H9 (cell line): ENCODE measurements around the gene SS18L1. TPM values are rescaled to one million over a fixed set of nuclear protein-coding genes. Genes with fewer than 3 reads are reported as not detected.

Experiments used
- DNase-seq: peaks from one replicate; pipeline ENCODE4 v3.0.0-alpha.2; 2017
- H2AFZ ChIP-seq: one replicate; pipeline ENCODE4 v1.6.1; 2013; ENCODE audit warnings: mild to moderate bottlenecking, low read length, control low read depth, moderate library complexity
- H2AK5ac ChIP-seq: 2 replicates; pipeline ENCODE4 v1.6.1; 2013; ENCODE audit warnings: low read length, control low read depth, mixed read lengths; ENCODE audit not compliant: insufficient read length
- H2BK120ac ChIP-seq: one replicate; pipeline ENCODE4 v1.6.1; 2013; ENCODE audit warnings: low read depth, mild to moderate bottlenecking, low read length, control low read depth, inconsistent platforms; ENCODE audit not compliant: poor library complexity, severe bottlenecking
- H2BK12ac ChIP-seq: 2 replicates; pipeline ENCODE4 v1.6.1; 2013; ENCODE audit warnings: low read length, control low read depth, mixed read lengths, low read depth; ENCODE audit not compliant: insufficient read length
- H2BK15ac ChIP-seq: 2 replicates; pipeline ENCODE4 v1.6.1; 2013; ENCODE audit warnings: low read depth, low read length, control low read depth
- H2BK20ac ChIP-seq: one replicate; pipeline ENCODE4 v1.6.1; 2013; ENCODE audit warnings: low read depth, mild to moderate bottlenecking, low read length, control low read depth, inconsistent platforms; ENCODE audit not compliant: poor library complexity, severe bottlenecking
- H2BK5ac ChIP-seq: 2 replicates; pipeline ENCODE4 v1.6.1; 2013; ENCODE audit warnings: low read length, control low read depth, mixed read lengths; ENCODE audit not compliant: insufficient read length
- H3K14ac ChIP-seq: 2 replicates; pipeline ENCODE4 v1.6.1; 2013; ENCODE audit warnings: low read length, control low read depth; ENCODE audit not compliant: insufficient read depth
- H3K18ac ChIP-seq: 2 replicates; pipeline ENCODE4 v1.6.1; 2013; ENCODE audit warnings: low read depth, mild to moderate bottlenecking, mixed read lengths, low read length, control low read depth; ENCODE audit not compliant: insufficient read length
- H3K23ac ChIP-seq: 2 replicates; pipeline ENCODE4 v1.6.1; 2013; ENCODE audit warnings: low read length, control low read depth, mixed read lengths, low read depth; ENCODE audit not compliant: insufficient read length
- H3K23me2 ChIP-seq: 2 replicates; pipeline ENCODE4 v1.6.1; 2013; ENCODE audit warnings: low read depth, mild to moderate bottlenecking, mixed read lengths, low read length, control low read depth; ENCODE audit not compliant: insufficient read length, poor library complexity, severe bottlenecking
- H3K27ac ChIP-seq: 2 replicates; pipeline ENCODE4 v1.5.1; 2013; ENCODE audit warnings: low read length, control low read depth, mixed read lengths, low read depth; ENCODE audit not compliant: insufficient read length
- H3K27me3 ChIP-seq: 2 replicates; pipeline ENCODE4 v1.6.1; 2013; ENCODE audit warnings: low read length, control low read depth, inconsistent platforms; ENCODE audit not compliant: insufficient read depth
- H3K4ac ChIP-seq: 2 replicates; pipeline ENCODE4 v1.6.1; 2013; ENCODE audit warnings: low read depth, mild to moderate bottlenecking, control low read depth, inconsistent platforms, low read length, moderate library complexity
- H3K4me1 ChIP-seq: 2 replicates; pipeline ENCODE4 v1.6.1; 2013; ENCODE audit warnings: low read length, control low read depth, inconsistent platforms; ENCODE audit not compliant: insufficient read depth
- H3K4me2 ChIP-seq: 2 replicates; pipeline ENCODE4 v1.6.1; 2013; ENCODE audit warnings: low read length, control low read depth, mixed read lengths; ENCODE audit not compliant: insufficient read length, insufficient read depth
- H3K56ac ChIP-seq: 2 replicates; pipeline ENCODE4 v1.6.1; 2013; ENCODE audit warnings: low read depth, mild to moderate bottlenecking, mixed read lengths, low read length, control low read depth; ENCODE audit not compliant: insufficient read length
- H3K79me1 ChIP-seq: 2 replicates; pipeline ENCODE4 v1.6.1; 2013; ENCODE audit warnings: low read depth, mild to moderate bottlenecking, moderate library complexity, low read length, control low read depth, inconsistent platforms; ENCODE audit not compliant: insufficient read depth, poor library complexity, severe bottlenecking
- H3K79me2 ChIP-seq: 2 replicates; pipeline ENCODE4 v1.6.1; 2013; ENCODE audit warnings: low read length, control low read depth, inconsistent platforms; ENCODE audit not compliant: insufficient read depth
- H3K9ac ChIP-seq: 2 replicates; pipeline ENCODE4 v1.6.1; 2013; ENCODE audit warnings: low read length, control low read depth, mixed read lengths; ENCODE audit not compliant: insufficient read length; ENCODE audit errors: extremely low read depth
- H3K9me3 ChIP-seq: one replicate; pipeline ENCODE4 v1.6.1; 2013; ENCODE audit warnings: low read depth, low read length, inconsistent platforms; ENCODE audit not compliant: control insufficient read depth
- H3T11ph ChIP-seq: one replicate; pipeline ENCODE4 v1.6.1; 2013; ENCODE audit warnings: mild to moderate bottlenecking, low read length, control low read depth, inconsistent platforms
- H4K20me1 ChIP-seq: one replicate; pipeline ENCODE4 v1.6.1; 2013; ENCODE audit not compliant: control insufficient read depth, insufficient read length, insufficient read depth
- H4K5ac ChIP-seq: 2 replicates; pipeline ENCODE4 v1.6.1; 2013; ENCODE audit warnings: low read depth, mild to moderate bottlenecking, mixed read lengths, low read length, control low read depth; ENCODE audit not compliant: insufficient read length
- H4K8ac ChIP-seq: replicated peaks from 2 replicates; pipeline ENCODE4 v1.6.1; 2013; ENCODE audit warnings: low read length, control low read depth, mixed read lengths, low read depth; ENCODE audit not compliant: insufficient read length
- H4K91ac ChIP-seq: 2 replicates; pipeline ENCODE4 v1.6.1; 2013; ENCODE audit warnings: low read depth, mild to moderate bottlenecking, moderate library complexity, mixed read lengths, low read length, control low read depth; ENCODE audit not compliant: insufficient read length
- H3K27ac Mint-ChIP-seq, 3 experiments: 2 replicates in 2 of 3; 3 replicates in 1 of 3; pipeline ENCODE4 v1.8.0; 2020 to 2021; ENCODE audit warnings: mixed read lengths in 3 of 3, mild to moderate bottlenecking in 1 of 3, moderate library complexity in 1 of 3
- H3K27me3 Mint-ChIP-seq: 2 replicates; pipeline ENCODE4 v1.8.0; 2021; ENCODE audit warnings: low read depth, mild to moderate bottlenecking, moderate library complexity, mixed read lengths
- H3K36me3 Mint-ChIP-seq, 3 experiments: 2 replicates in 2 of 3; 3 replicates in 1 of 3; pipeline ENCODE4 v1.8.0; 2020 to 2021; ENCODE audit warnings: low read depth in 3 of 3, mixed read lengths in 3 of 3; ENCODE audit not compliant: insufficient read depth in 1 of 3
- H3K4me1 Mint-ChIP-seq, 2 experiments: 2 replicates each; pipeline ENCODE4 v1.8.0; 2020; ENCODE audit warnings: mixed read lengths in 2 of 2
- H3K4me3 Mint-ChIP-seq, 2 experiments: 2 replicates in 1 of 2; 3 replicates in 1 of 2; pipeline ENCODE4 v1.8.0; 2020 to 2021; ENCODE audit warnings: mild to moderate bottlenecking in 2 of 2, mixed read lengths in 2 of 2, moderate library complexity in 1 of 2
- H3K9me3 Mint-ChIP-seq, 2 experiments: 2 replicates in 1 of 2; 3 replicates in 1 of 2; pipeline ENCODE4 v1.8.0; 2020; ENCODE audit warnings: mild to moderate bottlenecking in 2 of 2, mixed read lengths in 2 of 2, moderate library complexity in 1 of 2
- WGBS: extraction: QIAGEN DNeasy Blood & Tissue Kit; methylation state at CpG from one replicate; pipeline ENCODE4 v1.1.7; 2013; ENCODE audit warnings: missing lambda C conversion rate, low lambda C conversion rate, mixed read lengths; ENCODE audit not compliant: insufficient read length; ENCODE audit errors: extremely low coverage; 5-methylcytosine and 5-hydroxymethylcytosine counted together
- total RNA-seq: library from RNA; stranded (reverse); gene quantifications from 2 replicates; pipeline ENCODE4 v1.2.1, GENCODE V29; 2021
- TF ChIP-seq, protein P1 (sequence below): fragments of 200-600 bp; sonication (generic); conservative IDR thresholded peaks from 3 replicates; pipeline ENCODE4 v1.8.0; 2021; ENCODE audit warnings: antibody characterized with exemption, mild to moderate bottlenecking

The SS18L1 gene
- total RNA-seq, 1 experiment from 2014 or later = 22.2 TPM

DNA sequence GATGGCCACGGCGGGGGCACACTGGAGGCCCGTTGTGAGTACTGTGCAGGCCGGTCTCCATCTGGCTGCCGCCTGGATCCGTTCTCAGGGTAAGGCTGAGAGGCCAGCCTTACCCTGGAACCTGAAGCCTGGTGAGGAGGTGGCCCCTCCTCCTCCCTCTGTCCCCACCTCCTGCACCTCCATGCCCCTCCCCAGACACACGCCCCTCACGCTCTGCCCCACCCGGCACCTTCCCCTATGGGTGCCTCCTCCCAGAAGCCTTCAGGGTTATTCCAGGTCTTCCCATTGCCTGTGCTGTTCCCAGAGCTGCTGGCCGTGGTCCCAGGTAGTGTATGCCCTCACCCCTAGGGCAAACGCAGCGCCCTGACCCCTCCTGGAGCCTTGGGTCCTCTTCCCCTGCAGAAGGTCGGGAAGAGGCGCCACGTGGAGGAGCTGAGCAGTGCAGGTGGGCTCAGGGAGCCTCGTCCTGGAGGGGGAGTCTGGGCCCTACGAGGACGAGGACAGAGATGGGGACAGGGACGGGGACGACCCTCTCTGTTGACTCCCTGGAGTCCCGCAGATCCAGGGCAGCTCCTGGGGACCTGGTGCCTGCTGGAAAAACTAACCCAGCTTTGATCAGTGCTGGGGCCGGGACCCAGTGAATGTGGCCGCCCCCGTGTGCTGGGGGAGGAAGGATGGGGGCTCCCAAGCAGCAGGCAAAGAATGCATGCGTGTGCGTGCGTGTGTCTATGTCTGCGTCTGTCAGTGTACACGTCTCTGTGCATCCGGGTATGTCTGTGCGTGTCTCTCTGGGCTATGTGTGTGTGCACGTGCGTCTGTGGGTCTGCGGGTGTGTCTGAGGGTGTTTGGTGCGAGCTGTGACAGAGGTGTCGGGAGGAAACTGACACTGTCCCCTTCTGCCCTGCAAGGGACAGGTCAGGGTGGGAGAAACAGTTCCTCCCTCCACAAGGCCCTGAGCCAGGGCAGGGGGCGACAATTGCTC is 84.7 kb downstream of the SS18L1 start:
- no peak overlapping the region for H4K8ac ChIP-seq
- no peaks in the 10 kb centered on the region; the same call in 1 of the 2 replicates for H3K4me1 ChIP-seq
- H4K91ac ChIP-seq = no peak overlapping the region
- H3K4me3 Mint-ChIP-seq = no peak overlapping the region
- no peaks in the 10 kb centered on the region for H3K36me3 Mint-ChIP-seq
- H3K23ac ChIP-seq = no peak overlapping the region
- H3K27me3 ChIP-seq = no peaks in the 10 kb centered on the region; the same call in 1 of the 2 replicates
- H3K79me2 ChIP-seq = no peaks in the 10 kb centered on the region
- DNase-seq = peak; percentile 85
- H3K27ac Mint-ChIP-seq = no peak overlapping the region
- H2AFZ ChIP-seq = no peak overlapping the region
- H3K14ac ChIP-seq = no peak overlapping the region
- no peak overlapping the region for H4K5ac ChIP-seq
- H3K27ac ChIP-seq = no peak overlapping the region
- no peak overlapping the region for H2AK5ac ChIP-seq
- H4K20me1 ChIP-seq = no peaks in the 10 kb centered on the region
- H3T11ph ChIP-seq = no peak overlapping the region
- H3K9ac ChIP-seq = no peak overlapping the region
- no peak overlapping the region for H2BK15ac ChIP-seq
- peaks cover 37% of the 10 kb centered on the region for H3K27me3 Mint-ChIP-seq
- no peak overlapping the region for H3K56ac ChIP-seq
- H2BK120ac ChIP-seq = no peak overlapping the region
- no peaks in the 10 kb centered on the region for H3K9me3 Mint-ChIP-seq
- no peak overlapping the region for H2BK5ac ChIP-seq
- no peak overlapping the region for H3K18ac ChIP-seq
- TF ChIP-seq, protein P1, sequence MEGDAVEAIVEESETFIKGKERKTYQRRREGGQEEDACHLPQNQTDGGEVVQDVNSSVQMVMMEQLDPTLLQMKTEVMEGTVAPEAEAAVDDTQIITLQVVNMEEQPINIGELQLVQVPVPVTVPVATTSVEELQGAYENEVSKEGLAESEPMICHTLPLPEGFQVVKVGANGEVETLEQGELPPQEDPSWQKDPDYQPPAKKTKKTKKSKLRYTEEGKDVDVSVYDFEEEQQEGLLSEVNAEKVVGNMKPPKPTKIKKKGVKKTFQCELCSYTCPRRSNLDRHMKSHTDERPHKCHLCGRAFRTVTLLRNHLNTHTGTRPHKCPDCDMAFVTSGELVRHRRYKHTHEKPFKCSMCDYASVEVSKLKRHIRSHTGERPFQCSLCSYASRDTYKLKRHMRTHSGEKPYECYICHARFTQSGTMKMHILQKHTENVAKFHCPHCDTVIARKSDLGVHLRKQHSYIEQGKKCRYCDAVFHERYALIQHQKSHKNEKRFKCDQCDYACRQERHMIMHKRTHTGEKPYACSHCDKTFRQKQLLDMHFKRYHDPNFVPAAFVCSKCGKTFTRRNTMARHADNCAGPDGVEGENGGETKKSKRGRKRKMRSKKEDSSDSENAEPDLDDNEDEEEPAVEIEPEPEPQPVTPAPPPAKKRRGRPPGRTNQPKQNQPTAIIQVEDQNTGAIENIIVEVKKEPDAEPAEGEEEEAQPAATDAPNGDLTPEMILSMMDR = no peak
- H2BK12ac ChIP-seq = no peak overlapping the region
- no peak overlapping the region for H3K4me2 ChIP-seq
- H3K23me2 ChIP-seq = no peaks in the 10 kb centered on the region
- H3K9me3 ChIP-seq = no peaks in the 10 kb centered on the region
- no CpG with 5 or more reads among the region's 37 CpGs for WGBS
- H3K79me1 ChIP-seq = no peaks in the 10 kb centered on the region
- no peak overlapping the region for H2BK20ac ChIP-seq
- H3K4me1 Mint-ChIP-seq = peaks cover 2% of the 10 kb centered on the region in 2 experiments; a peak in 2 of 4 replicates
- no peak overlapping the region for H3K4ac ChIP-seq
